HepG2 (cell line): Measurements from ENCODE around the gene PARD3. TPM values are rescaled to one million over a fixed set of nuclear protein-coding genes. Genes with fewer than 3 reads are reported as not detected.
A peak's percentile ranks its signal among the peaks of the same experiment; 100 is the strongest.

Experiments
- CREBL2 ChIP-seq: sonication (generic); formaldehyde crosslinking; IDR thresholded peaks from 2 replicates; pipeline ENCODE4 v1.8.1; 2023; ENCODE audit warnings: missing genetic modification reagents, mild to moderate bottlenecking, borderline replicate concordance
- KDM5A ChIP-seq: fragments of 200-600 bp; sonication (generic); IDR thresholded peaks from 2 replicates; pipeline ENCODE4 v1.7.0; 2018; ENCODE audit warnings: antibody characterized with exemption, mild to moderate bottlenecking, low read length, borderline replicate concordance
- NFIB ChIP-seq: sonication (generic); formaldehyde crosslinking; IDR thresholded peaks from 2 replicates; pipeline ENCODE4 v1.9.0; 2021; ENCODE audit warnings: missing genetic modification reagents, mild to moderate bottlenecking, borderline replicate concordance
- RARA ChIP-seq: IDR thresholded peaks from 2 replicates; pipeline ENCODE4 v1.6.1; 2016; ENCODE audit warnings: missing genetic modification reagents, missing compliant biosample characterization
- SRF ChIP-seq: IDR thresholded peaks from 2 replicates; pipeline ENCODE4 v1.6.1; 2011; ENCODE audit warnings: mild to moderate bottlenecking, low read depth, low read length, moderate library complexity
- TARDBP ChIP-seq: sonication (generic); formaldehyde crosslinking; IDR thresholded peaks from 2 replicates; pipeline ENCODE4 v1.8.0; 2022; ENCODE audit warnings: mild to moderate bottlenecking, missing genetic modification reagents
- TEAD3 ChIP-seq: optimal IDR thresholded peaks from 2 replicates; pipeline ENCODE3; 2016; ENCODE audit warnings: borderline replicate concordance
- YY1 ChIP-seq: IDR thresholded peaks from 2 replicates; pipeline ENCODE4 v1.6.1; 2011; ENCODE audit warnings: low read length, low read depth, moderate library complexity, mild to moderate bottlenecking; ENCODE audit not compliant: insufficient read depth, insufficient replicate concordance
- ZBTB20 ChIP-seq: sonication (generic); formaldehyde crosslinking; IDR thresholded peaks from 2 replicates; pipeline ENCODE4 v1.8.1; 2023; ENCODE audit warnings: missing genetic modification reagents, low read depth, mild to moderate bottlenecking, borderline replicate concordance
- ZBTB38 ChIP-seq: sonication (generic); formaldehyde crosslinking; IDR thresholded peaks from 2 replicates; pipeline ENCODE4 v1.5.1; 2020; ENCODE audit warnings: mild to moderate bottlenecking, missing genetic modification reagents
- ZBTB42 ChIP-seq: sonication (generic); formaldehyde crosslinking; IDR thresholded peaks from 2 replicates; pipeline ENCODE4 v1.5.0; 2020; ENCODE audit warnings: mild to moderate bottlenecking, missing genetic modification reagents
- ZMYM2 ChIP-seq: sonication (generic); formaldehyde crosslinking; IDR thresholded peaks from 2 replicates; pipeline ENCODE4 v1.8.0; 2022; ENCODE audit warnings: mild to moderate bottlenecking, missing genetic modification reagents
- ZNF20 ChIP-seq: sonication (generic); formaldehyde crosslinking; IDR thresholded peaks from 2 replicates; pipeline ENCODE4 v1.4.0; 2020; ENCODE audit warnings: mild to moderate bottlenecking, moderate library complexity, missing genetic modification reagents
- ZNF562 ChIP-seq: sonication (generic); formaldehyde crosslinking; IDR thresholded peaks from 2 replicates; pipeline ENCODE4 v1.8.0; 2022; ENCODE audit warnings: missing genetic modification reagents, borderline replicate concordance
- ZNF563 ChIP-seq: sonication (generic); formaldehyde crosslinking; IDR thresholded peaks from 2 replicates; pipeline ENCODE4 v1.8.0; 2022; ENCODE audit warnings: mild to moderate bottlenecking, moderate library complexity, missing genetic modification reagents
- ZNF572 ChIP-seq: sonication (generic); formaldehyde crosslinking; IDR thresholded peaks from 2 replicates; pipeline ENCODE4 v1.5.1; 2020; ENCODE audit warnings: mild to moderate bottlenecking, missing genetic modification reagents
- ZNF605 ChIP-seq: sonication (generic); formaldehyde crosslinking; IDR thresholded peaks from 2 replicates; pipeline ENCODE4 v1.8.0; 2022; ENCODE audit warnings: mild to moderate bottlenecking, missing genetic modification reagents
- ZNF619 ChIP-seq: sonication (generic); formaldehyde crosslinking; IDR thresholded peaks from 2 replicates; pipeline ENCODE4 v1.4.0; 2020; ENCODE audit warnings: mild to moderate bottlenecking, missing genetic modification reagents
- ZNF75D ChIP-seq: sonication (generic); formaldehyde crosslinking; IDR thresholded peaks from 2 replicates; pipeline ENCODE4 v1.8.1; 2023; ENCODE audit warnings: missing genetic modification reagents, mild to moderate bottlenecking, borderline replicate concordance
- ZNF775 ChIP-seq: sonication (generic); formaldehyde crosslinking; IDR thresholded peaks from 2 replicates; pipeline ENCODE4 v1.4.0; 2020; ENCODE audit warnings: missing genetic modification reagents, mild to moderate bottlenecking, moderate library complexity, borderline replicate concordance
- ZNF879 ChIP-seq: sonication (generic); formaldehyde crosslinking; IDR thresholded peaks from 2 replicates; pipeline ENCODE4 v1.8.1; 2023; ENCODE audit warnings: missing genetic modification reagents
- polyA plus RNA-seq, 8 experiments: library from polyadenylated mRNA; depleted of rRNA in 3 of 8; stranded (reverse) in 7 of 8; unstranded in 1 of 8; fragments of >200 nt; fragmentation: Illumina TruSeq in 4 of 8; extraction: Trizol in 4 of 8; gene quantifications; 2 replicates each; pipeline versions ENCODE4 v1.2.1 to v1.2.3, GENCODE V29; 2011 to 2016; ENCODE audit warnings: low read depth in 4 of 8, missing spikeins in 1 of 8, mixed read lengths in 1 of 8; ENCODE audit not compliant: insufficient read depth in 1 of 8
- total RNA-seq, 5 experiments: library from RNA; depleted of rRNA; stranded (reverse); fragments of >200 nt; fragmentation: Illumina TruSeq; extraction: Trizol; gene quantifications; 2 replicates each; pipeline ENCODE4 v1.2.3, GENCODE V29; 2016; ENCODE audit warnings: low read depth in 1 of 5
- TF ChIP-seq, protein P1 (sequence below): sonication (generic); formaldehyde crosslinking; IDR thresholded peaks from 2 replicates; pipeline ENCODE4 v1.8.1; 2022; ENCODE audit warnings: low read depth, mild to moderate bottlenecking, missing genetic modification reagents
- TF ChIP-seq, protein P2 (sequence below): sonication (generic); formaldehyde crosslinking; IDR thresholded peaks from 2 replicates; pipeline ENCODE4 v1.4.0; 2020; ENCODE audit warnings: mild to moderate bottlenecking, missing genetic modification reagents, borderline replicate concordance

PARD3 gene
- total and polyA plus RNA-seq, 2 of the 13 experiments (the other 11 are each of a cell fraction or from before 2014, with no cell fraction given), result 40.9 to 60.0 TPM

DNA sequence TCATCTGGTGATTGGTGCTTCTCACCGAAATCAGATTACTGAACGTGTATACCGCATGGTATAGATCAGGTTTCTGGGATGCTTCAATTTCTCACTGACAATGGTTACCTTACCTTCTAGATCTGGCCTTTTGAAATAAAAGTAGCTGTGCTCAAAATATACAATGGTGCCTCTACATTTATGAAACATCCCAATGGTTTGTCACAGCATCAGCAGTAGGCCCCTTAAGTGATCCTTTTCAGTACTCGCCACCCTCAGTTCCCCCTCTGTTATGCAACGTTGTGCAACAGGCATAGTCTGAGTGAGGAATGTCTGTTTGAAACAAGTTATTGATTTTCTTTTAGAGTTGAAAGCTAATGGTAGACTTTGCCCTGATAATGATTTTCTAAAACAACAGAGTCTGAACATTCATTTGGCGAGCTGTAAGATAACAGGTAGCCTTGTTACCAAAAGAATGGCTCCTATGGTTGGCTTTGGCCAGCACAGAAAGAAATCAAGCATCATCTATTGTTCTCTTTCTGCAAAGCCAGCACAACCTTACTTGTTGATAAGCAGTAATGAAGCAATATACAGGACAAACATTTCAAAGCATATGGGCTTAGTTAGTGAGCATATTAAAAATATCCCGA lies 693.9 kb downstream of the PARD3 start (continued):
- TF ChIP-seq KDM5A, result no peak; the same call in 1 of the 2 replicates
- TF ChIP-seq, protein P1, sequence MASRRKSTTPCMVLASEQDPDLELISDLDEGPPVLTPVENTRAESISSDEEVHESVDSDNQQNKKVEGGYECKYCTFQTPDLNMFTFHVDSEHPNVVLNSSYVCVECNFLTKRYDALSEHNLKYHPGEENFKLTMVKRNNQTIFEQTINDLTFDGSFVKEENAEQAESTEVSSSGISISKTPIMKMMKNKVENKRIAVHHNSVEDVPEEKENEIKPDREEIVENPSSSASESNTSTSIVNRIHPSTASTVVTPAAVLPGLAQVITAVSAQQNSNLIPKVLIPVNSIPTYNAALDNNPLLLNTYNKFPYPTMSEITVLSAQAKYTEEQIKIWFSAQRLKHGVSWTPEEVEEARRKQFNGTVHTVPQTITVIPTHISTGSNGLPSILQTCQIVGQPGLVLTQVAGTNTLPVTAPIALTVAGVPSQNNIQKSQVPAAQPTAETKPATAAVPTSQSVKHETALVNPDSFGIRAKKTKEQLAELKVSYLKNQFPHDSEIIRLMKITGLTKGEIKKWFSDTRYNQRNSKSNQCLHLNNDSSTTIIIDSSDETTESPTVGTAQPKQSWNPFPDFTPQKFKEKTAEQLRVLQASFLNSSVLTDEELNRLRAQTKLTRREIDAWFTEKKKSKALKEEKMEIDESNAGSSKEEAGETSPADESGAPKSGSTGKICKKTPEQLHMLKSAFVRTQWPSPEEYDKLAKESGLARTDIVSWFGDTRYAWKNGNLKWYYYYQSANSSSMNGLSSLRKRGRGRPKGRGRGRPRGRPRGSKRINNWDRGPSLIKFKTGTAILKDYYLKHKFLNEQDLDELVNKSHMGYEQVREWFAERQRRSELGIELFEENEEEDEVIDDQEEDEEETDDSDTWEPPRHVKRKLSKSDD (CRISPR knock-in tag), result no peak
- TF ChIP-seq ZNF562, result no peak
- TF ChIP-seq ZNF605 (CRISPR knock-in tag), result no peak
- no peak for TF ChIP-seq NFIB (CRISPR knock-in tag)
- TF ChIP-seq ZNF775 (CRISPR knock-in tag), result no peak
- peak; percentile 99 for TF ChIP-seq TEAD3 (CRISPR knock-in tag)
- peak; percentile 88 for TF ChIP-seq TARDBP
- no peak for TF ChIP-seq SRF
- TF ChIP-seq ZNF75D, result no peak
- TF ChIP-seq CREBL2, result no peak
- TF ChIP-seq ZBTB20 (CRISPR knock-in tag), result peak; percentile 94; the same call in 1 of the 2 replicates
- peak; percentile 96 for TF ChIP-seq RARA (CRISPR knock-in tag)
- TF ChIP-seq, protein P2, sequence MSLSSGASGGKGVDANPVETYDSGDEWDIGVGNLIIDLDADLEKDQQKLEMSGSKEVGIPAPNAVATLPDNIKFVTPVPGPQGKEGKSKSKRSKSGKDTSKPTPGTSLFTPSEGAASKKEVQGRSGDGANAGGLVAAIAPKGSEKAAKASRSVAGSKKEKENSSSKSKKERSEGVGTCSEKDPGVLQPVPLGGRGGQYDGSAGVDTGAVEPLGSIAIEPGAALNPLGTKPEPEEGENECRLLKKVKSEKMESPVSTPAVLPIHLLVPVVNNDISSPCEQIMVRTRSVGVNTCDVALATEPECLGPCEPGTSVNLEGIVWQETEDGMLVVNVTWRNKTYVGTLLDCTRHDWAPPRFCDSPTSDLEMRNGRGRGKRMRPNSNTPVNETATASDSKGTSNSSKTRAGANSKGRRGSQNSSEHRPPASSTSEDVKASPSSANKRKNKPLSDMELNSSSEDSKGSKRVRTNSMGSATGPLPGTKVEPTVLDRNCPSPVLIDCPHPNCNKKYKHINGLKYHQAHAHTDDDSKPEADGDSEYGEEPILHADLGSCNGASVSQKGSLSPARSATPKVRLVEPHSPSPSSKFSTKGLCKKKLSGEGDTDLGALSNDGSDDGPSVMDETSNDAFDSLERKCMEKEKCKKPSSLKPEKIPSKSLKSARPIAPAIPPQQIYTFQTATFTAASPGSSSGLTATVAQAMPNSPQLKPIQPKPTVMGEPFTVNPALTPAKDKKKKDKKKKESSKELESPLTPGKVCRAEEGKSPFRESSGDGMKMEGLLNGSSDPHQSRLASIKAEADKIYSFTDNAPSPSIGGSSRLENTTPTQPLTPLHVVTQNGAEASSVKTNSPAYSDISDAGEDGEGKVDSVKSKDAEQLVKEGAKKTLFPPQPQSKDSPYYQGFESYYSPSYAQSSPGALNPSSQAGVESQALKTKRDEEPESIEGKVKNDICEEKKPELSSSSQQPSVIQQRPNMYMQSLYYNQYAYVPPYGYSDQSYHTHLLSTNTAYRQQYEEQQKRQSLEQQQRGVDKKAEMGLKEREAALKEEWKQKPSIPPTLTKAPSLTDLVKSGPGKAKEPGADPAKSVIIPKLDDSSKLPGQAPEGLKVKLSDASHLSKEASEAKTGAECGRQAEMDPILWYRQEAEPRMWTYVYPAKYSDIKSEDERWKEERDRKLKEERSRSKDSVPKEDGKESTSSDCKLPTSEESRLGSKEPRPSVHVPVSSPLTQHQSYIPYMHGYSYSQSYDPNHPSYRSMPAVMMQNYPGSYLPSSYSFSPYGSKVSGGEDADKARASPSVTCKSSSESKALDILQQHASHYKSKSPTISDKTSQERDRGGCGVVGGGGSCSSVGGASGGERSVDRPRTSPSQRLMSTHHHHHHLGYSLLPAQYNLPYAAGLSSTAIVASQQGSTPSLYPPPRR (CRISPR knock-in tag), result peak; percentile 95
- 0 out of 2 replicates have a peak, but pooled peaks have one; percentile 47 for TF ChIP-seq ZMYM2 (CRISPR knock-in tag)
- TF ChIP-seq ZNF619 (CRISPR knock-in tag), result no peak
- TF ChIP-seq ZNF572 (CRISPR knock-in tag), result no peak
- TF ChIP-seq ZBTB42 (CRISPR knock-in tag), result no peak
- no peak for TF ChIP-seq ZNF563 (CRISPR knock-in tag)
- no peak for TF ChIP-seq ZNF879
- no peak for TF ChIP-seq ZNF20 (CRISPR knock-in tag)
- TF ChIP-seq YY1, result no peak
- peak; percentile 66; the same call in 1 of the 2 replicates for TF ChIP-seq ZBTB38 (CRISPR knock-in tag)
